HL-60 (cell line): Measurements from ENCODE around the gene OTUD7B.

Source experiments
- DNase-seq, 2 experiments: peaks; one replicate each; pipeline ENCODE4 v3.0.0-alpha.2; 2010 to 2020; ENCODE audit warnings: low read depth in 1 of 2, low spot score in 1 of 2
- H3K27ac ChIP-seq: fragments of 250-450 bp; sonication (Bioruptor Pico); replicated peaks from 2 replicates; pipeline ENCODE4 v1.5.1; 2020; ENCODE audit warnings: mild to moderate bottlenecking, moderate library complexity
- H3K27me3 ChIP-seq: fragments of 250-450 bp; sonication (Bioruptor Pico); 2 replicates; pipeline ENCODE4 v1.5.1; 2021; ENCODE audit warnings: mild to moderate bottlenecking, moderate library complexity; ENCODE audit not compliant: insufficient read depth, poor library complexity, severe bottlenecking
- H3K4me3 ChIP-seq: replicated peaks from 2 replicates; pipeline ENCODE4 v1.5.1; 2011; ENCODE audit warnings: mild to moderate bottlenecking, control low read depth, low read length; ENCODE audit not compliant: insufficient read depth
- CTCF ChIP-seq: IDR thresholded peaks from one replicate; pipeline ENCODE4 v1.5.1; 2011; ENCODE audit warnings: low read length, control low read depth, inconsistent platforms; ENCODE audit not compliant: insufficient read depth
- GABPA ChIP-seq: IDR thresholded peaks from 2 replicates; pipeline ENCODE4 v1.6.1; 2012; ENCODE audit warnings: low read depth
- POLR2AphosphoS5 ChIP-seq: IDR thresholded peaks from 2 replicates; pipeline ENCODE4 v1.6.1; 2012; ENCODE audit warnings: low read depth
- REST ChIP-seq: IDR thresholded peaks from 2 replicates; pipeline ENCODE4 v1.6.1; 2012; ENCODE audit warnings: low read depth; ENCODE audit not compliant: insufficient replicate concordance
- SPI1 ChIP-seq: IDR thresholded peaks from 2 replicates; pipeline ENCODE4 v1.6.1; 2012; ENCODE audit warnings: low read depth, mild to moderate bottlenecking, borderline replicate concordance

Gene OTUD7B

DNA sequence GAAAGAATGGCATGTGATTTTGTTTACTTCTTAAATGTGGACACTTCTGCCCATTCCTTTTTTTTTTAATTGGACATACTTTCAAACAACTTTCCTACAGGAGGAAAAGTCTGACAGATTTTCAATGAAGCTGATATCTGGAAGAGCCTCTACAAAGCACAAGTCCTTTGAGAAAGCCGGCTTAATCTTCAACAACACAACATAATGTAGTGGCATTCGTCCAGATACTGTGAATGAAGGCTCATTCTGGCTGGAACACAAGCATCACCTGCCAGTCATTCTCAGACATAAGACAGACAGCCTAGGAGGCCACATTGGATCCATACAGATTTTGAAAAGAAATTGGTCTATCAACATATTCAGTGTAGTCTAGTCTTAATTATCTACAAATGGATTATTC lies 4.9 kb downstream of the OTUD7B start:
- no peak for DNase-seq
- no peak overlapping the region for H3K4me3 ChIP-seq
- TF ChIP-seq CTCF (no peak), POLR2AphosphoS5 (no peak), GABPA (no peak), REST (no peak), SPI1 (no peak)
- H3K27me3 ChIP-seq: no peaks in the 10 kb centered on the region
- H3K27ac ChIP-seq: no peak overlapping the region

GRCh38 chr1:150003801-150004200 lies 6.7 kb downstream of the OTUD7B start:
- TF ChIP-seq CTCF (no peak), SPI1 (no peak), POLR2AphosphoS5 (no peak), REST (no peak), GABPA (no peak)
- no peak for DNase-seq
- peaks cover 4% of the 10 kb centered on the region for H3K27me3 ChIP-seq

GRCh38 chr1:150002217-150002616 lies 8.3 kb downstream of the OTUD7B start:
- TF ChIP-seq REST (no peak), CTCF (no peak), POLR2AphosphoS5 (no peak), GABPA (no peak), SPI1 (no peak)
- H3K4me3 ChIP-seq: no peak overlapping the region
- no peak overlapping the region for H3K27ac ChIP-seq
- H3K27me3 ChIP-seq: peaks cover 8% of the 10 kb centered on the region
- DNase-seq: no peak

More at GRCh38 chr1:150003801-150004200, 6.7 kb downstream of the OTUD7B start:
- Histone ChIP-seq H3K27ac (no peak overlapping the region), H3K4me3 (no peak overlapping the region)
